Measurements from ENCODE around the gene EPHA6.
"Not testable (repeated sequence)": the region's sequence is repeated elsewhere in the genome, so short reads cannot be mapped to it uniquely, and the experiment has no call there.

Gene EPHA6

GRCh38 chr3:96959901-96960641 is 145.7 kb downstream of the EPHA6 start:
- DNase-seq (ENCODE audit: low read depth) = no peak
- TF ChIP-seq, protein P1, sequence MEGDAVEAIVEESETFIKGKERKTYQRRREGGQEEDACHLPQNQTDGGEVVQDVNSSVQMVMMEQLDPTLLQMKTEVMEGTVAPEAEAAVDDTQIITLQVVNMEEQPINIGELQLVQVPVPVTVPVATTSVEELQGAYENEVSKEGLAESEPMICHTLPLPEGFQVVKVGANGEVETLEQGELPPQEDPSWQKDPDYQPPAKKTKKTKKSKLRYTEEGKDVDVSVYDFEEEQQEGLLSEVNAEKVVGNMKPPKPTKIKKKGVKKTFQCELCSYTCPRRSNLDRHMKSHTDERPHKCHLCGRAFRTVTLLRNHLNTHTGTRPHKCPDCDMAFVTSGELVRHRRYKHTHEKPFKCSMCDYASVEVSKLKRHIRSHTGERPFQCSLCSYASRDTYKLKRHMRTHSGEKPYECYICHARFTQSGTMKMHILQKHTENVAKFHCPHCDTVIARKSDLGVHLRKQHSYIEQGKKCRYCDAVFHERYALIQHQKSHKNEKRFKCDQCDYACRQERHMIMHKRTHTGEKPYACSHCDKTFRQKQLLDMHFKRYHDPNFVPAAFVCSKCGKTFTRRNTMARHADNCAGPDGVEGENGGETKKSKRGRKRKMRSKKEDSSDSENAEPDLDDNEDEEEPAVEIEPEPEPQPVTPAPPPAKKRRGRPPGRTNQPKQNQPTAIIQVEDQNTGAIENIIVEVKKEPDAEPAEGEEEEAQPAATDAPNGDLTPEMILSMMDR (conservative IDR thresholded peaks at IDR 0.05; ENCODE audit: low read depth, low read length) = no peak
- no peak overlapping the region for H3K4me3 ChIP-seq (ENCODE audit: low read depth, low read length)

DNA sequence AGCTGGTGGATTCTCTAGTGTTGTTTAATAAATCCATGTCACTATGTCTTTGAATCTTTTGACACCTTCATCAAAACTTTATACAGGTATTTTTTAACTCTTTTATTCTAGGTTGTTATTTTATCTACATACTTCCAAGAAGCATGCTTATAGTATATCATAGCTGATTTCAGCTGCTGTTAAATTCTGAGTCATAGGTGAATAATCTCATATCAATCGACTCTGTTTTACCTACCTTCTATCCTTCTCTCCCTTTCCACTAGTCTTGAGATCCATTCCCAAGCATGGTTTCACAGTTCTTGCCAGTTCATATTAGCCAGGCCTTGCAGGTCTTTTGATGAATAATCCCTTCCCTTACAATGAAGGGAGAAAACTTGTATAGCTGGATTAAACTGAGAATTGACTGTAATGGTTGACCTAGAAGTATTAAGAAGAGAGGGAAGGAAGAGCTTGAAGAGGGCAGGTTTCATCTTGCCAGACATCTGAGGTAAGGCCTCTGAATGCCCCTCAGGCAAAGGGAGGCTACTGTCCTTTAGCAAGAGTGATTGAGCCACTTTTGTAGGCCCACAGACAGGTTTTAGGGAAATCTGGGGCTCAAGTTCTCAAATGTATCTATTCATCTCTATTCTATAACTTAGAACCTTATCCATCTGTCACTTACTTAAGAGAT is 146.4 kb downstream of the EPHA6 start:
- TF ChIP-seq, protein P1 (conservative IDR thresholded peaks at IDR 0.05; ENCODE audit: low read depth, low read length) = no peak
- H3K4me3 ChIP-seq (ENCODE audit: low read depth, low read length) = no peak overlapping the region
- no peak for DNase-seq (ENCODE audit: low read depth)

- TF ChIP-seq, protein P1 (conservative IDR thresholded peaks at IDR 0.05; ENCODE audit: low read depth, low read length) = no peak
- DNase-seq (ENCODE audit: low read depth) = no peak
- no peak overlapping the region for H3K4me3 ChIP-seq (ENCODE audit: low read depth, low read length)
Measured at GRCh38 chr3:96961576-96961975, 147.2 kb downstream of the EPHA6 start.

- H3K4me3 ChIP-seq (ENCODE audit: low read depth, low read length) = no peak overlapping the region
- TF ChIP-seq, protein P1 (conservative IDR thresholded peaks at IDR 0.05; ENCODE audit: low read depth, low read length) = no peak
- no peak for DNase-seq (ENCODE audit: low read depth)
Measured at GRCh38 chr3:96966181-96966929, 152.0 kb downstream of the EPHA6 start.

- H3K4me3 ChIP-seq (ENCODE audit: low read depth, low read length) = no peak overlapping the region
- DNase-seq (ENCODE audit: low read depth) = no peak
- TF ChIP-seq, protein P1 (conservative IDR thresholded peaks at IDR 0.05; ENCODE audit: low read depth, low read length) = no peak
Measured at GRCh38 chr3:96970211-96970610, 155.8 kb downstream of the EPHA6 start.

GRCh38 chr3:96977671-96978070 is 163.3 kb downstream of the EPHA6 start:
- TF ChIP-seq, protein P1 (conservative IDR thresholded peaks at IDR 0.05; ENCODE audit: low read depth, low read length) = no peak
- no peak for DNase-seq (ENCODE audit: low read depth)
- no peak overlapping the region for H3K4me3 ChIP-seq (ENCODE audit: low read depth, low read length)

- DNase-seq (ENCODE audit: low read depth); H3K4me3 ChIP-seq (ENCODE audit: low read depth, low read length): not testable (repeated sequence)
Measured at GRCh38 chr3:96983716-96984115, 169.3 kb downstream of the EPHA6 start.
